COR-L47 (cell line): ENCODE data around the gene GPR132.
"Not testable (repeated sequence)": the region's sequence is repeated elsewhere in the genome, so short reads cannot be mapped to it uniquely, and the experiment has no call there.

Source experiments
- DNase-seq: peaks from one replicate; lab custom pipeline; 2025; lab: John Stamatoyannopoulos, UW

GPR132 gene

GRCh38 chr14:105041841-105042765 lies 23.1 kb downstream of the GPR132 start:
- no peak for DNase-seq

GRCh38 chr14:105039458-105040205 lies 25.6 kb downstream of the GPR132 start:
- DNase-seq, result no peak

- DNase-seq, result not testable (repeated sequence)
Observed at GRCh38 chr14:105035616-105036015, 29.6 kb downstream of the GPR132 start.

- no peak for DNase-seq
Observed at GRCh38 chr14:105034315-105035039, 30.8 kb downstream of the GPR132 start.

- not testable (repeated sequence) for DNase-seq
Observed at GRCh38 chr14:105033412-105033900, 31.8 kb downstream of the GPR132 start.

- DNase-seq, result not testable (repeated sequence)
Observed at GRCh38 chr14:105032451-105032901, 32.8 kb downstream of the GPR132 start.

GRCh38 chr14:105030836-105031396 lies 34.3 kb downstream of the GPR132 start:
- no peak for DNase-seq

- DNase-seq, result no peak
Observed at GRCh38 chr14:105030194-105030593, 35.0 kb downstream of the GPR132 start.

- DNase-seq, result no peak
Observed at GRCh38 chr14:105029402-105029801, 35.8 kb downstream of the GPR132 start.

GRCh38 chr14:105028251-105028927 lies 36.8 kb downstream of the GPR132 start:
- DNase-seq, result no peak

- DNase-seq, result not testable (repeated sequence)
Observed at GRCh38 chr14:105027718-105028117, 37.5 kb downstream of the GPR132 start.

GRCh38 chr14:105026802-105027563 lies 38.2 kb downstream of the GPR132 start:
- no peak for DNase-seq

- DNase-seq, result no peak
Observed at GRCh38 chr14:105026033-105026785, 39.0 kb downstream of the GPR132 start.

GRCh38 chr14:105025429-105025828 lies 39.8 kb downstream of the GPR132 start:
- DNase-seq, result no peak

- no peak for DNase-seq
Observed at GRCh38 chr14:105023791-105024480, 41.3 kb downstream of the GPR132 start.

- no peak for DNase-seq
Observed at GRCh38 chr14:105023144-105023543, 42.1 kb downstream of the GPR132 start.

GRCh38 chr14:105022276-105022670 lies 43.0 kb downstream of the GPR132 start:
- DNase-seq, result no peak

- peak; percentile 91 for DNase-seq
Observed at GRCh38 chr14:105021656-105022275, 43.5 kb downstream of the GPR132 start.
